IPS-15b (cell line): ENCODE data around the gene MRLN.

Experiments
- H3K27me3 ChIP-seq: one replicate; pipeline ENCODE4 v1.6.1; 2013; ENCODE audit warnings: low read length; ENCODE audit not compliant: control insufficient read depth, insufficient read depth
- H3K36me3 ChIP-seq: one replicate; pipeline ENCODE4 v1.6.1; 2013; ENCODE audit warnings: low read length; ENCODE audit not compliant: control insufficient read depth, insufficient read depth
- H3K4me1 ChIP-seq: one replicate; pipeline ENCODE4 v1.6.1; 2013; ENCODE audit warnings: mild to moderate bottlenecking, low read length; ENCODE audit not compliant: control insufficient read depth, insufficient read depth
- H3K4me3 ChIP-seq: one replicate; pipeline ENCODE4 v1.5.1; 2013; ENCODE audit warnings: low read depth, low read length
- H3K9ac ChIP-seq: one replicate; pipeline ENCODE4 v1.6.1; 2013; ENCODE audit warnings: low read depth, mild to moderate bottlenecking, low read length
- H3K9me3 ChIP-seq: one replicate; pipeline ENCODE4 v1.6.1; 2013; ENCODE audit warnings: mild to moderate bottlenecking, low read length; ENCODE audit not compliant: control insufficient read depth, insufficient read depth

MRLN gene

GRCh38 chr10:59774451-59774850, 21.2 kb upstream of the MRLN start:
- Histone ChIP-seq H3K36me3 (no peaks in the 10 kb centered on the region), H3K27me3 (no peaks in the 10 kb centered on the region), H3K4me3 (no peak overlapping the region), H3K4me1 (no peaks in the 10 kb centered on the region), H3K9me3 (peaks cover 9% of the 10 kb centered on the region), H3K9ac (no peak overlapping the region)

GRCh38 chr10:59773088-59773487, 19.8 kb upstream of the MRLN start:
- H3K9ac ChIP-seq, result no peak overlapping the region
- H3K36me3 ChIP-seq, result no peaks in the 10 kb centered on the region
- no peaks in the 10 kb centered on the region for H3K27me3 ChIP-seq
- H3K9me3 ChIP-seq, result peaks cover 9% of the 10 kb centered on the region
- H3K4me3 ChIP-seq, result no peak overlapping the region
- H3K4me1 ChIP-seq, result no peaks in the 10 kb centered on the region

GRCh38 chr10:59771162-59771807, 18.0 kb upstream of the MRLN start:
- no peaks in the 10 kb centered on the region for H3K36me3 ChIP-seq
- H3K4me1 ChIP-seq, result no peaks in the 10 kb centered on the region
- no peak overlapping the region for H3K9ac ChIP-seq
- H3K9me3 ChIP-seq, result peaks cover 9% of the 10 kb centered on the region
- H3K4me3 ChIP-seq, result no peak overlapping the region
- no peaks in the 10 kb centered on the region for H3K27me3 ChIP-seq

- Histone ChIP-seq H3K4me1 (no peaks in the 10 kb centered on the region), H3K9ac (no peak overlapping the region), H3K27me3 (no peaks in the 10 kb centered on the region), H3K9me3 (peaks cover 9% of the 10 kb centered on the region), H3K36me3 (no peaks in the 10 kb centered on the region), H3K4me3 (no peak overlapping the region)
These were observed 17.4 kb upstream of the MRLN start for GRCh38 chr10:59770689-59771088.

GRCh38 chr10:59762505-59762904, 9.2 kb upstream of the MRLN start:
- Histone ChIP-seq H3K9ac (no peak overlapping the region), H3K36me3 (no peaks in the 10 kb centered on the region)

GRCh38 chr10:59757966-59758365, 4.7 kb upstream of the MRLN start:
- peaks cover 4% of the 10 kb centered on the region for H3K9me3 ChIP-seq
- H3K4me3 ChIP-seq, result no peak overlapping the region
- no peaks in the 10 kb centered on the region for H3K27me3 ChIP-seq
- no peak overlapping the region for H3K9ac ChIP-seq
- peaks cover 5% of the 10 kb centered on the region for H3K4me1 ChIP-seq
- no peaks in the 10 kb centered on the region for H3K36me3 ChIP-seq

More at GRCh38 chr10:59762505-59762904, 9.2 kb upstream of the MRLN start:
- H3K4me3 ChIP-seq, result no peak overlapping the region
- peaks cover 4% of the 10 kb centered on the region for H3K9me3 ChIP-seq
- no peaks in the 10 kb centered on the region for H3K27me3 ChIP-seq
- peaks cover 4% of the 10 kb centered on the region for H3K4me1 ChIP-seq

GRCh38 chr10:59754951-59755350, 1.7 kb upstream of the MRLN start:
- Histone ChIP-seq H3K9ac (no peak overlapping the region), H3K4me1 (peaks cover 2% of the 10 kb centered on the region), H3K27me3 (no peaks in the 10 kb centered on the region), H3K9me3 (peaks cover 4% of the 10 kb centered on the region), H3K4me3 (no peak overlapping the region), H3K36me3 (no peaks in the 10 kb centered on the region)

- no peaks in the 10 kb centered on the region for H3K9me3 ChIP-seq
- H3K4me1 ChIP-seq, result peaks cover under 1% of the 10 kb centered on the region
- no peak overlapping the region for H3K9ac ChIP-seq
- H3K36me3 ChIP-seq, result no peaks in the 10 kb centered on the region
- no peaks in the 10 kb centered on the region for H3K27me3 ChIP-seq
- H3K4me3 ChIP-seq, result no peak overlapping the region
These were observed 846 bp downstream of the MRLN start for GRCh38 chr10:59752278-59752940.

GRCh38 chr10:59750155-59750945, 2.9 kb downstream of the MRLN start:
- H3K9me3 ChIP-seq, result no peaks in the 10 kb centered on the region
- H3K27me3 ChIP-seq, result no peaks in the 10 kb centered on the region

GRCh38 chr10:59748834-59749233, 4.4 kb downstream of the MRLN start:
- no peak overlapping the region for H3K4me3 ChIP-seq
- H3K9me3 ChIP-seq, result no peaks in the 10 kb centered on the region
- H3K36me3 ChIP-seq, result no peaks in the 10 kb centered on the region
- no peaks in the 10 kb centered on the region for H3K4me1 ChIP-seq
- no peak overlapping the region for H3K9ac ChIP-seq
- no peaks in the 10 kb centered on the region for H3K27me3 ChIP-seq

More at GRCh38 chr10:59750155-59750945, 2.9 kb downstream of the MRLN start:
- Histone ChIP-seq H3K4me1 (no peaks in the 10 kb centered on the region), H3K4me3 (no peak overlapping the region), H3K36me3 (no peaks in the 10 kb centered on the region), H3K9ac (no peak overlapping the region)

GRCh38 chr10:59745163-59745650, 8.0 kb downstream of the MRLN start:
- H3K4me3 ChIP-seq, result no peak overlapping the region
- H3K36me3 ChIP-seq, result no peaks in the 10 kb centered on the region
- H3K9me3 ChIP-seq, result peaks cover 4% of the 10 kb centered on the region
- H3K27me3 ChIP-seq, result no peaks in the 10 kb centered on the region
- H3K4me1 ChIP-seq, result no peaks in the 10 kb centered on the region
- no peak overlapping the region for H3K9ac ChIP-seq
